Breast epithelium (tissue), 4 donors: ENCODE results near the gene DDR2. TPM values are rescaled to one million over a fixed set of nuclear protein-coding genes. Genes with fewer than 3 reads are reported as not detected.

Experiments used
- DNase-seq, 2 donors: peaks; one replicate each; pipeline ENCODE4 v3.0.0-alpha.2; 2019; ENCODE audit warnings: low spot score in 2 of 2
- H3K27ac ChIP-seq, 2 donors: fragments of 200-600 bp; sonication (generic) in 1 of 2; one replicate each; pipeline ENCODE4 v1.5.1; 2016 to 2019; ENCODE audit warnings: mild to moderate bottlenecking in 1 of 2
- H3K27me3 ChIP-seq, 2 donors: fragments of 200-600 bp; sonication (generic) in 1 of 2; one replicate each; pipeline versions ENCODE4 v1.5.1 to v1.6.0; 2017 to 2019; ENCODE audit warnings: control low read depth in 1 of 2, mild to moderate bottlenecking in 1 of 2
- H3K36me3 ChIP-seq: fragments of 200-600 bp; one replicate; pipeline ENCODE4 v1.5.1; 2019
- H3K4me1 ChIP-seq, 2 donors: fragments of 200-600 bp; sonication (generic); one replicate each; pipeline ENCODE4 v1.5.1; 2016 to 2019; ENCODE audit warnings: control low read depth in 1 of 2
- H3K4me3 ChIP-seq, 3 donors: fragments of 200-600 bp; sonication (generic); 1 replicate in 2 of 3; 2 replicates in 1 of 3; pipeline ENCODE4 v1.5.1; 2016 to 2019; ENCODE audit warnings: mild to moderate bottlenecking in 3 of 3, moderate library complexity in 2 of 3
- H3K9me3 ChIP-seq, 2 donors: fragments of 200-600 bp; sonication (generic) in 1 of 2; one replicate each; pipeline ENCODE4 v1.5.1; 2016 to 2019; ENCODE audit warnings: control low read depth in 1 of 2
- CTCF ChIP-seq, 3 donors: fragments of 450-650 bp; IDR thresholded peaks; one replicate each; pipeline ENCODE4 v1.5.1; 2016 to 2017; ENCODE audit warnings: antibody characterized with exemption in 3 of 3, mild to moderate bottlenecking in 3 of 3, moderate library complexity in 3 of 3
- POLR2A ChIP-seq: fragments of 450-650 bp; IDR thresholded peaks from one replicate; pipeline ENCODE4 v1.6.1; 2016; ENCODE audit warnings: antibody characterized with exemption, mild to moderate bottlenecking, moderate library complexity
- POLR2AphosphoS5 ChIP-seq, 3 donors: sonication (generic); formaldehyde crosslinking; IDR thresholded peaks; one replicate each; pipeline ENCODE4 v1.6.1; 2017; ENCODE audit warnings: antibody characterized with exemption in 3 of 3
- intact Hi-C: fragments of 100-400 bp; cut with DNase I; formaldehyde crosslinking; loops from one replicate; pipeline ENCODE4 v1.15.1; 2023; ENCODE audit warnings: low total_unique reads
- total RNA-seq, 3 donors: library from RNA; depleted of rRNA; stranded (reverse); fragments of >200 nt; gene quantifications; one replicate each; pipeline ENCODE4 v1.1.0, GENCODE V29; 2016

The DDR2 gene
- total RNA-seq, 3 donors from 2014 or later, result 41.9 to 238 (median 47.2) TPM

- TF ChIP-seq POLR2AphosphoS5 (IDR thresholded peaks at IDR 0.05) (no peak), POLR2A (no peak), CTCF (IDR thresholded peaks at IDR 0.05) (no peak)
- Histone ChIP-seq H3K27me3 (no peaks in the 10 kb centered on the region), H3K9me3 (no peaks in the 10 kb centered on the region), H3K36me3 (no peaks in the 10 kb centered on the region), H3K4me3 (no peak overlapping the region), H3K27ac (peak overlapping the region in 1 of 2 donors; percentile 84), H3K4me1 (no peaks in the 10 kb centered on the region)
- intact Hi-C loops, result no loop called here
- no peak for DNase-seq
Measured at GRCh38 chr1:162708286-162708685, 76.0 kb downstream of the DDR2 start.

GRCh38 chr1:162709132-162709860, 77.0 kb downstream of the DDR2 start:
- Histone ChIP-seq H3K27ac (peak overlapping the region; percentile 53 to 84), H3K4me3 (no peak overlapping the region), H3K4me1 (no peaks in the 10 kb centered on the region), H3K36me3 (no peaks in the 10 kb centered on the region), H3K27me3 (no peaks in the 10 kb centered on the region), H3K9me3 (no peaks in the 10 kb centered on the region)
- intact Hi-C loops, result no loop called here
- TF ChIP-seq POLR2A, result no peak
- no peak for DNase-seq

GRCh38 chr1:162709870-162710269, 77.6 kb downstream of the DDR2 start:
- Histone ChIP-seq H3K9me3 (no peaks in the 10 kb centered on the region), H3K4me3 (no peak overlapping the region), H3K4me1 (no peaks in the 10 kb centered on the region), H3K36me3 (no peaks in the 10 kb centered on the region), H3K27me3 (no peaks in the 10 kb centered on the region), H3K27ac (peak overlapping the region; percentile 53 to 84)
- no peak for TF ChIP-seq CTCF (IDR thresholded peaks at IDR 0.05)
- TF ChIP-seq POLR2AphosphoS5 (IDR thresholded peaks at IDR 0.05), result no peak
- no peak for TF ChIP-seq POLR2A
- intact Hi-C loops, result no loop called here
- DNase-seq, result no peak

- no peaks in the 10 kb centered on the region for H3K4me1 ChIP-seq
- intact Hi-C loops, result no loop called here
Measured at GRCh38 chr1:162710345-162710744, 78.1 kb downstream of the DDR2 start.

GRCh38 chr1:162710780-162711465, 78.7 kb downstream of the DDR2 start:
- Histone ChIP-seq H3K36me3 (no peaks in the 10 kb centered on the region), H3K9me3 (no peaks in the 10 kb centered on the region), H3K4me3 (no peak overlapping the region), H3K27ac (peak overlapping the region; percentile 53 to 84), H3K4me1 (no peaks in the 10 kb centered on the region), H3K27me3 (no peaks in the 10 kb centered on the region)
- TF ChIP-seq POLR2A (no peak), POLR2AphosphoS5 (IDR thresholded peaks at IDR 0.05) (no peak), CTCF (IDR thresholded peaks at IDR 0.05) (no peak)
- intact Hi-C loops, result no loop called here
- DNase-seq, result no peak

More at GRCh38 chr1:162710345-162710744, 78.1 kb downstream of the DDR2 start:
- Histone ChIP-seq H3K36me3 (no peaks in the 10 kb centered on the region), H3K27ac (peak overlapping the region; percentile 53 to 84), H3K27me3 (no peaks in the 10 kb centered on the region), H3K4me3 (no peak overlapping the region), H3K9me3 (no peaks in the 10 kb centered on the region)
- DNase-seq, result no peak
- TF ChIP-seq POLR2A (no peak), POLR2AphosphoS5 (IDR thresholded peaks at IDR 0.05) (no peak), CTCF (IDR thresholded peaks at IDR 0.05) (no peak)
